ENCODE measurements around the gene BIRC3.
"Not testable (repeated sequence)": the region's sequence is repeated elsewhere in the genome, so short reads cannot be mapped to it uniquely, and the experiment has no call there.

BIRC3 gene

DNA sequence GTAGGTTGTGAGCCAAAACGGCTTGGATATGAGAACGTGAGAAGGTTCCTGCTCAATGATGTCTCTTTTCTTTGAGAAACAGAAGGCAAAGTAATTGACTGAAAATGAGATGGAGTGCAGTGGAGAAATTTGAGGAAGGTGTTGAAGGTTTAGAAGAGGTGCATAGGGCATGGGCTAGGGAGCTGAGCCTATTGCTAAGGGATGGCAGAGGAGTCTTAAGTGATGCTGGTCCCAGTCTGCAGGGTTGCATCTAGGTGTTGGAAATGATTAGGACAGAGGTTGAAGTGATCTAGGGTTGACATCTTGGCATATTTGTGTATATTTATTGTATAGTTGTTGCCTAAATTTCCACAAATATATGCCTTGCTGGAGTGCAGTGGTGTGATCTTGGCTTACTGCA lies 2.3 kb downstream of the BIRC3 start:
- in situ Hi-C loops (cut with HindIII; ENCODE audit: low pct_unique_long_range_greater_than_20kb, low sequenced_read_pairs), result no loop called here
- TF ChIP-seq JUND (IDR thresholded peaks at IDR 0.05; ENCODE audit: low read depth), result no peak
- DNase-seq (ENCODE audit: low read depth in 1 of 2, low spot score in 1 of 2), result no peak

DNA sequence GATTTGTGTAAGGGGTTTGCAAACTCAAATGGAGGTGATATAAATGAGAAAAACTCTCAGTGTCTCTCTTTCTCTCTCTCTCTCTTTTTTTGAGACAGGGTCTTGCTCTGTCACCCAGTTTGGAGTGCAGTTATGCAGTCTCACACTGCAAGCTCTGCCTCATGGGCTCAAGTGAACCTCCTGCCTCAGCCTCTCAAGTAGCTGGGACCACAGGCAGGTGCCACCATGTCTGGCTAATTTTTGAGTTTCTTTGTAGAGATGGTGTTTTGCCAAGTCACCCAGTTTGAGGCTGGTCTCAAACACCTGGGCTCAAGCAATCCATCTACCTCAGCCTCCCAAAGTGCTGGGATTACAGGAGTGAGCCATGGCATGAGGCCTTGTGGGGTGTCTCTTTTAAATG lies 2.9 kb downstream of the BIRC3 start:
- no peak for TF ChIP-seq JUND (IDR thresholded peaks at IDR 0.05; ENCODE audit: low read depth)
- DNase-seq (ENCODE audit: low read depth in 1 of 2, low spot score in 1 of 2), result no peak
- in situ Hi-C loops (cut with HindIII; ENCODE audit: low pct_unique_long_range_greater_than_20kb, low sequenced_read_pairs), result no loop called here

DNA sequence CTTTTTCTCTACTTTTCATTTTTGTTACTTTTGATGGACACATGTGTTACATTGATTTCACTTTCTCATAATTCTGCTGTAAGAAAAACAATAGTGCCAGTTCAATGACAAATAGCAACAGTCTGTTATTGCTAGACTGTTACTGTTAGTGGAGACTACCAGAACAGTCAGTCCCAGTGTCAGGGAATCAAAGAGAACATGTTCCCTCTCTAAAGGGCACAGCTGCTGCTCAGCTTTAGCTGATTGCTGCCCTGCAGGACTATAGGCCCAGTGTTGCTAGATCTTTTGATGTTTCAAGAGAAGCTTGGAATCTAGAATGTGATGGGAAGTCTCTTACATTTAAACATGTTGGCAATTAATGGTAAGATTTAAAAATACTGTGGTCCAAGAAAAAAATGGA lies 3.4 kb downstream of the BIRC3 start:
- no peak for DNase-seq (ENCODE audit: low read depth in 1 of 2, low spot score in 1 of 2)
- in situ Hi-C loops (cut with HindIII; ENCODE audit: low pct_unique_long_range_greater_than_20kb, low sequenced_read_pairs), result no loop called here
- no peak for TF ChIP-seq JUND (IDR thresholded peaks at IDR 0.05; ENCODE audit: low read depth)

DNA sequence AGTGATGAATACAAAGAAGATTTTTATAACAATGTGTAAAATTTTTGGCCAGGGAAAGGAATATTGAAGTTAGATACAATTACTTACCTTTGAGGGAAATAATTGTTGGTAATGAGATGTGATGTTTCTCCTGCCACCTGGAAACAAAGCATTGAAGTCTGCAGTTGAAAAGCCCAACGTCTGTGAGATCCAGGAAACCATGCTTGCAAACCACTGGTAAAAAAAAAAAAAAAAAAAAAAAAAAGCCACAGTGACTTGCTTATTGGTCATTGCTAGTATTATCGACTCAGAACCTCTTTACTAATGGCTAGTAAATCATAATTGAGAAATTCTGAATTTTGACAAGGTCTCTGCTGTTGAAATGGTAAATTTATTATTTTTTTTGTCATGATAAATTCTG lies 5.3 kb downstream of the BIRC3 start:
- no peak for DNase-seq (ENCODE audit: low read depth in 1 of 2, low spot score in 1 of 2)
- in situ Hi-C loops (cut with HindIII; ENCODE audit: low pct_unique_long_range_greater_than_20kb, low sequenced_read_pairs), result no loop called here
- no peak for TF ChIP-seq JUND (IDR thresholded peaks at IDR 0.05; ENCODE audit: low read depth)

DNA sequence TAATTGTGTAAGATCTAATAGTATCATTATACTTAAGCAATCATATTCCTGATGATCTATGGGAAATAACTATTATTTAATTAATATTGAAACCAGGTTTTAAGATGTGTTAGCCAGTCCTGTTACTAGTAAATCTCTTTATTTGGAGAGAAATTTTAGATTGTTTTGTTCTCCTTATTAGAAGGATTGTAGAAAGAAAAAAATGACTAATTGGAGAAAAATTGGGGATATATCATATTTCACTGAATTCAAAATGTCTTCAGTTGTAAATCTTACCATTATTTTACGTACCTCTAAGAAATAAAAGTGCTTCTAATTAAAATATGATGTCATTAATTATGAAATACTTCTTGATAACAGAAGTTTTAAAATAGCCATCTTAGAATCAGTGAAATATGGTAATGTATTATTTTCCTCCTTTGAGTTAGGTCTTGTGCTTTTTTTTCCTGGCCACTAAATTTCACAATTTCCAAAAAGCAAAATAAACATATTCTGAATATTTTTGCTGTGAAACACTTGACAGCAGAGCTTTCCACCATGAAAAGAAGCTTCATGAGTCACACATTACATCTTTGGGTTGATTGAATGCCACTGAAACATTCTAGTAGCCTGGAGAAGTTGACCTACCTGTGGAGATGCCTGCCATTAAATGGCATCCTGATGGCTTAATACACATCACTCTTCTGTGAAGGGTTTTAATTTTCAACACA lies 6.4 kb downstream of the BIRC3 start:
- TF ChIP-seq JUND (IDR thresholded peaks at IDR 0.05; ENCODE audit: low read depth), result no peak
- in situ Hi-C loops (cut with HindIII; ENCODE audit: low pct_unique_long_range_greater_than_20kb, low sequenced_read_pairs), result no loop called here
- DNase-seq (ENCODE audit: low read depth in 1 of 2, low spot score in 1 of 2), result no peak

DNA sequence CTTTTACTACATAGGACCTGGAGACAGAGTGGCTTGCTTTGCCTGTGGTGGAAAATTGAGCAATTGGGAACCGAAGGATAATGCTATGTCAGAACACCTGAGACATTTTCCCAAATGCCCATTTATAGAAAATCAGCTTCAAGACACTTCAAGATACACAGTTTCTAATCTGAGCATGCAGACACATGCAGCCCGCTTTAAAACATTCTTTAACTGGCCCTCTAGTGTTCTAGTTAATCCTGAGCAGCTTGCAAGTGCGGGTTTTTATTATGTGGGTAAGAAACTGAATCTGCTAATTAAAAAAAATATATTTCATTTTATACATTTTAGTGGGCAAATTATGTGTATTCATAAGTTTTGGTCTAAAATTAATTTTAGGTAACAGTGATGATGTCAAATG lies 7.8 kb downstream of the BIRC3 start:
- in situ Hi-C loops (cut with HindIII; ENCODE audit: low pct_unique_long_range_greater_than_20kb, low sequenced_read_pairs), result no loop called here
- DNase-seq (ENCODE audit: low read depth in 1 of 2, low spot score in 1 of 2), result no peak
- TF ChIP-seq JUND (IDR thresholded peaks at IDR 0.05; ENCODE audit: low read depth), result no peak

DNA sequence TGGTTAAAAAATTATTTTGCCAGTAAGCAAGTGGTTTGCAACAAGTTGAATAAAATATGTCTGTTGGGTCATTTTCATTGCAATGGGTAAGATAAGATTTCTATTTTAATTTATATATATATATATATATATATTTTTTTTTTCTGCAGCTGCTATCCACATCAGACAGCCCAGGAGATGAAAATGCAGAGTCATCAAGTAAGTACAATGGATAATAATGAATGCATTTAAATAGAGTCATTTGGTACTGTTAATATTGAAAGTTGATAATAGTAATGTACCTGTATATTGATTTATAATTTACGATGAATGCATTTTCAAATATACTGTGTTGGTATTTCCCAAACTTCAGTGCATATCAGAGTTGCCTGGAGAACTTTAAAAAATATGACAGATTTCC lies 11.5 kb downstream of the BIRC3 start:
- no peak for DNase-seq (ENCODE audit: low read depth in 1 of 2, low spot score in 1 of 2)
- in situ Hi-C loops (cut with HindIII; ENCODE audit: low pct_unique_long_range_greater_than_20kb, low sequenced_read_pairs), result no loop called here
- no peak for TF ChIP-seq JUND (IDR thresholded peaks at IDR 0.05; ENCODE audit: low read depth)

DNA sequence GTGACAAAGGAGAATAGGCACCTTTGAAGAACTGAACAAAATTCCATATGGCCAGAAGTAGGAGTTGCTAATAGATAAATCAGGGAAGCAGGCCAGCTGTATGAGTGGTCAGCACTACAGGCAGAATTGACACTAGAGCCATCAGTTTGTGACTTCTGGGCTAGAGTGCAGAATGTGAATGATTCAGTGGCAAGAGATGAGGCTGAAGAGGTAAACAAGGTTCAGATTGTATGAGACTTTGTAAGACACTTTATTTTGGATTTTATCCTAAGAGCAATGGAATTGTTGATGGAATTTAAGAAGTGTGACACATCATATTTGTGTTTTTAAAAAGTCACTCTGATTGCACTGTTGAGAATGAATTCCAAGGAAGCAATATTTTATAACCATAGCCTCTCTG lies 12.9 kb downstream of the BIRC3 start:
- in situ Hi-C loops (cut with HindIII; ENCODE audit: low pct_unique_long_range_greater_than_20kb, low sequenced_read_pairs), result no loop called here
- no peak for TF ChIP-seq JUND (IDR thresholded peaks at IDR 0.05; ENCODE audit: low read depth)
- DNase-seq (ENCODE audit: low read depth in 1 of 2, low spot score in 1 of 2), result no peak

DNA sequence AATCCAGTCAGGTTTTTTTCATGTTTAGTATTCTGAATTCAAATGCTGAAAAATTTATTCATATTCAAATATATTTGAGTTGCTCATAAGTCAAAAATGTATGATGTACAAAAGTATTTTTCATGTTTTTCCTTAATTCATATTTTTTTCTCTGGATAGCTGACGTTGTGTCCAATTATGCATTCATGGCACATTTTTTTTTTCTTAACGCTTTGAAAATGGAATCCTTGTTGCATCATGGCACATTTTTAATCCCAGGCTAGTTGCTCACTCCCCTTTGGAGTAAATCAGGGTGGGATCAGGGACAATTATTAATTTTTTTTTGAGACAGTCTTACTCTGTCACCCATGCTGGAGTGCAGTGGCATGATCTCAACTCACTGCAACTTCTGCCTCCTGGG lies 14.1 kb downstream of the BIRC3 start:
- TF ChIP-seq JUND (IDR thresholded peaks at IDR 0.05; ENCODE audit: low read depth), result no peak
- DNase-seq (ENCODE audit: low read depth in 1 of 2, low spot score in 1 of 2), result no peak
- in situ Hi-C loops (cut with HindIII; ENCODE audit: low pct_unique_long_range_greater_than_20kb, low sequenced_read_pairs), result no loop called here

DNA sequence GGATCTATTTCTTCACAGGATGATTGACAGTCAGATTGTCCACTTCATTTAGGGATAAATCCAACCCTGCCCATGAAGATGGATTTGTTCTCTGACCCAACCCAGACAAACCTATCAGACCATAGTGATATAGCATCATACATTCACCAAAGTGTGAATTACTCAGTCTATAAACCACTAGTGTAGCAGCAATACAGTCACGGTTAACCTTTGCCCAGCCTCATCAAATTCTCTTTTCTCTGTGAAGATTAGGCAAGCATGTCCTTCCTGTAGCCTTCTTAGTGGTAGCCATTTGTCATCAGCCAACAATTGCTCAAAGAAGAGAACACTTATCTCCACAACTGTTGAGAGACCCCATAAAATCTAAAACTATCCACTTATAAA lies 15.3 kb downstream of the BIRC3 start:
- no peak for TF ChIP-seq JUND (IDR thresholded peaks at IDR 0.05; ENCODE audit: low read depth)
- in situ Hi-C loops (cut with HindIII; ENCODE audit: low pct_unique_long_range_greater_than_20kb, low sequenced_read_pairs), result no loop called here
- no peak for DNase-seq (ENCODE audit: low read depth in 1 of 2, low spot score in 1 of 2)

DNA sequence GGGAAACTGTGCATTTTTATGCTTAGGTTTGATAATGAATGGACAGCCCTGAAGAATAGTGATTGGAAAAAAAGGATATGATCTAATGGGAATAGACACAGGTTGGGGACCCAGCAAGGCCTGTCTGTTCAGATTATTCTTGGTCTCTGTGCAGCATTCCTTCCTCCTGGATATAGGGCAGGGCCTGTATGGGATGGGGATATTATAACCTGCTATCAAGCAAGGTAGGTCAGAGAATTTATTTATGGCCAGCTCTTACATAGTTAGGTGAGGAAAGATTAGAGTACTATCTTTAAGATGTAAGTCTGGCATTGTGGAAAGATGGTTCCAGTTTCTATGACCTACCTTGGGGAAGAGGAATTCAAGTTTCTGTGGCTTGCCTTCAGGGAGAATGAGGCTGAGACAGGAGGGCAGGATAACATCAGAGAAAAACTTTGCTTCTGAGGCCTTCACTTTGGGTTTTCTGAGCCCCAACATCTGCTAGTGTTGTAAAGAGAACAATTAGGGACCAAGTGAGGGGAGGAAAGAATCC lies 21.3 kb downstream of the BIRC3 start:
- in situ Hi-C loops (cut with HindIII; ENCODE audit: low pct_unique_long_range_greater_than_20kb, low sequenced_read_pairs), result no loop called here
- no peak for DNase-seq (ENCODE audit: low read depth in 1 of 2, low spot score in 1 of 2)
- no peak for TF ChIP-seq JUND (IDR thresholded peaks at IDR 0.05; ENCODE audit: low read depth)

DNA sequence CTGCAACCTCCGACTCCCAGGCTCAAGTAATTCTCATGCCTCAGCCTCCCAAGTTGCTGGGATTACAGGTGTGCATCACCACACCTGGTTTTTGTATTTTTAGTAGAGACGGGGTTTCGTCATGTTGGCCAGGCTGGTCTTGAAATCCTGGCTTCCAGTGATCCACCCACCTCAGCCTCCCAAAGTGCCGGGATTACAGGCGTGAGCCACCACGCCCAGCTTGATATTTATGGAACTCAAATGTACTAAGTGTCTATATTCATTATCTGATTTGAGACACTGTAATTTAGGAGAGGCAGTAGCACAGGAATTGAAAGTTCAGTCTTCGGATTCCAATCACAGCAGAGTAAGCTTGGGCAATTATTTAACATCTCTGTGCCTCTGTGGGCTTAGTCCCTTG lies 24.0 kb downstream of the BIRC3 start:
- DNase-seq (ENCODE audit: low read depth in 1 of 2, low spot score in 1 of 2); in situ Hi-C loops (cut with HindIII; ENCODE audit: low pct_unique_long_range_greater_than_20kb, low sequenced_read_pairs): not testable (repeated sequence)

DNA sequence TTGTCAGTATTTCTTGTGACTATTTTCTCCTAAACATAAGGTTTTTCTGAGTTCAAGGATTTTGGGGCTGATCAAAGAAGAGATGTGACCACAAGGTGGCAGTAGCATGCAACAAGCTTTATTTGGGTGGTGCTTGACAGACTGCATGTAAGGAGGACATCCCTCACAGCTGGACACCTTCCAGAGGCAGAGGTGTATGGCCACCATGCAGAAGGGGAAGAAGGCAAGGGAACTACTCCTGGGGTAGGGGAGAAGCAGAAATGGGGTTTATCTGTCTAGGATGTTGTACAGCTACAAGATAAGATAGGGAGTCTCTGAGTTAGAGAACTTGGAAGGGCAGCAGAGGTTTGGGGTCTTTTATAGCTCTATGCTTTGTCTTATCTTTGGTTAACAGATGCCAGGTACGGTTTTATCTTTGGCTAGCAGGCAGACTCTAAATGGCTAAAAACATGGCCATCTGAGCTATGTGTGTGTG lies 24.6 kb downstream of the BIRC3 start:
- DNase-seq (ENCODE audit: low read depth in 1 of 2, low spot score in 1 of 2), result peak; percentile 66 to 94
- TF ChIP-seq JUND (IDR thresholded peaks at IDR 0.05; ENCODE audit: low read depth), result no peak
- in situ Hi-C loops (cut with HindIII; ENCODE audit: low pct_unique_long_range_greater_than_20kb, low sequenced_read_pairs), result no loop called here

DNA sequence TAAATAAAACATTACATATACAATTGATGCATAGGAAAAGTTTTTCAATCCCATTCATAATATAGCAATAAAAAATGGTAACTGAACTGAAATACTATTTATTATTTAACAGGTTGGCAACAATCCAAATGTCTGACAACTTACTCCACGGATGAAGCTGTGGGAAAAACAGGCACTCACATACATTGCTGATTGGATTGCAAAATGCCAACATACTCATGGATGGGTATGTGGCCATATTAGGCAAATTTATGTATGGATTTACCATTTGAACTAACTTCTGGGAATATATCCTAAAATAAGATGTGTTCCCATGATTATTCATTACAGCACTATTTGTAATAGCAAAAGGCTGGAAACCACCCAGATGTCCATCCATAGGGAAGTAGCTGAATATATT lies 26.5 kb downstream of the BIRC3 start:
- DNase-seq (ENCODE audit: low read depth in 1 of 2, low spot score in 1 of 2), result no peak
- in situ Hi-C loops (cut with HindIII; ENCODE audit: low pct_unique_long_range_greater_than_20kb, low sequenced_read_pairs), result no loop called here
- TF ChIP-seq JUND (IDR thresholded peaks at IDR 0.05; ENCODE audit: low read depth), result no peak

Measured in T47D (cell line).